A549 (cell line): ENCODE measurements around the gene KRTAP1-5.

ENCODE experiments used
- CEBPB ChIP-seq, 2 experiments: fragments of >200 bp in 1 of 2; sonication (Bioruptor Twin) in 1 of 2; formaldehyde crosslinking in 1 of 2; IDR thresholded peaks; 2 replicates each; pipeline ENCODE4 v1.6.1; 2012 to 2016
- CHD2 ChIP-seq: fragments of 150-350 bp; IDR thresholded peaks from 2 replicates; pipeline ENCODE4 v1.6.1; 2014; ENCODE audit warnings: low read length; ENCODE audit not compliant: partially characterized antibody
- CTCF ChIP-seq: fragments of >200 bp; sonication (Bioruptor Twin); formaldehyde crosslinking; IDR thresholded peaks from 3 replicates; pipeline ENCODE4 v1.5.1; 2016
- HOXA7 ChIP-seq: fragments of 250-450 bp; sonication (Bioruptor Pico); IDR thresholded peaks from 2 replicates; pipeline ENCODE4 v1.5.0; 2020; ENCODE audit warnings: mild to moderate bottlenecking, moderate library complexity
- KDM1A ChIP-seq: fragments of 200-600 bp; sonication (generic); IDR thresholded peaks from 2 replicates; pipeline ENCODE4 v1.6.1; 2016; ENCODE audit warnings: low read depth, mild to moderate bottlenecking
- POLR2AphosphoS2 ChIP-seq: conservative IDR thresholded peaks from 2 replicates; pipeline ENCODE4 v1.6.1; 2012; ENCODE audit warnings: low read length, improper control_type of control experiment, inconsistent platforms
- RAD21 ChIP-seq, 2 experiments: fragments of >200 bp in 1 of 2; sonication (Bioruptor Twin) in 1 of 2; formaldehyde crosslinking in 1 of 2; IDR thresholded peaks in 1 of 2; conservative IDR thresholded peaks in 1 of 2; 2 replicates in 1 of 2; 3 replicates in 1 of 2; pipeline ENCODE4 v1.6.1; 2012 to 2018; ENCODE audit warnings: inconsistent platforms in 1 of 2
- USF2 ChIP-seq: fragments of 450-650 bp; IDR thresholded peaks from 2 replicates; pipeline ENCODE4 v1.6.1; 2014; ENCODE audit warnings: antibody characterized with exemption
- TF ChIP-seq, protein P1 (sequence below): fragments of >200 bp; sonication (Bioruptor Twin); formaldehyde crosslinking; IDR thresholded peaks from 3 replicates; pipeline ENCODE4 v1.6.1; 2016

- no peak for TF ChIP-seq CHD2
- no peak for TF ChIP-seq KDM1A
- TF ChIP-seq CTCF, result no peak
- no peak for TF ChIP-seq CEBPB (IDR thresholded peaks at IDR 0.05)
- TF ChIP-seq, protein P1, sequence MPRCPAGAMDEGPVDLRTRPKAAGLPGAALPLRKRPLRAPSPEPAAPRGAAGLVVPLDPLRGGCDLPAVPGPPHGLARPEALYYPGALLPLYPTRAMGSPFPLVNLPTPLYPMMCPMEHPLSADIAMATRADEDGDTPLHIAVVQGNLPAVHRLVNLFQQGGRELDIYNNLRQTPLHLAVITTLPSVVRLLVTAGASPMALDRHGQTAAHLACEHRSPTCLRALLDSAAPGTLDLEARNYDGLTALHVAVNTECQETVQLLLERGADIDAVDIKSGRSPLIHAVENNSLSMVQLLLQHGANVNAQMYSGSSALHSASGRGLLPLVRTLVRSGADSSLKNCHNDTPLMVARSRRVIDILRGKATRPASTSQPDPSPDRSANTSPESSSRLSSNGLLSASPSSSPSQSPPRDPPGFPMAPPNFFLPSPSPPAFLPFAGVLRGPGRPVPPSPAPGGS, result no peak
- no peak for TF ChIP-seq POLR2AphosphoS2
- TF ChIP-seq USF2, result no peak
- no peak for TF ChIP-seq RAD21 (conservative IDR thresholded peaks at IDR 0.05 in 1 of 2, IDR thresholded peaks at IDR 0.05 in 1 of 2)
- no peak for TF ChIP-seq HOXA7
Observed at GRCh38 chr17:41003926-41004325, 23.1 kb downstream of the KRTAP1-5 start.
